CD1c-positive myeloid dendritic cell (primary cell): Measurements from ENCODE around the gene TIMM10B.
A peak's percentile ranks its signal among the peaks of the same experiment; 100 is the strongest.

ENCODE experiments used
- DNase-seq: peaks from one replicate; pipeline ENCODE4 v3.0.0-alpha.2; 2016; ENCODE audit errors: extremely low spot score

The TIMM10B gene

DNA sequence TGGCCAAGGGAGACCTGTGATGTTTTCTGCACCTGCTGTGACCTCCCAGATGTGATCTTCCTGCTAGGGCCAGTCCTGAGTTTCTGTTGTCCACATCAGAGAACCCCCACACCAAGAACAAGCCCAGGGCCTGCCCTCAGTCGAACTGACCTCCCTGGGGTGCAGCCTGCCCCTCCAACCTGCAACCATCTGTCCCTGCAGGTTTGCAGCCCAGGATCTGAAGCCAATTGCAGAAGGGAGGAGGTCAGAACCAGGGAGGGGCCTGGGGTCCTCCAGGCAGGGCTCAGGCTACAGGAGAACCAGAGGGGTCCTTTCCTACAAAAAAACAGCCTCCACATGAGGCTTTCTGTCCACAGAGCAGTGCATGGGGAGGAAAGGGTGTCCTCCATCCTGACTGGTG is 8.4 kb upstream of the TIMM10B start:
- DNase-seq: no peak

DNA sequence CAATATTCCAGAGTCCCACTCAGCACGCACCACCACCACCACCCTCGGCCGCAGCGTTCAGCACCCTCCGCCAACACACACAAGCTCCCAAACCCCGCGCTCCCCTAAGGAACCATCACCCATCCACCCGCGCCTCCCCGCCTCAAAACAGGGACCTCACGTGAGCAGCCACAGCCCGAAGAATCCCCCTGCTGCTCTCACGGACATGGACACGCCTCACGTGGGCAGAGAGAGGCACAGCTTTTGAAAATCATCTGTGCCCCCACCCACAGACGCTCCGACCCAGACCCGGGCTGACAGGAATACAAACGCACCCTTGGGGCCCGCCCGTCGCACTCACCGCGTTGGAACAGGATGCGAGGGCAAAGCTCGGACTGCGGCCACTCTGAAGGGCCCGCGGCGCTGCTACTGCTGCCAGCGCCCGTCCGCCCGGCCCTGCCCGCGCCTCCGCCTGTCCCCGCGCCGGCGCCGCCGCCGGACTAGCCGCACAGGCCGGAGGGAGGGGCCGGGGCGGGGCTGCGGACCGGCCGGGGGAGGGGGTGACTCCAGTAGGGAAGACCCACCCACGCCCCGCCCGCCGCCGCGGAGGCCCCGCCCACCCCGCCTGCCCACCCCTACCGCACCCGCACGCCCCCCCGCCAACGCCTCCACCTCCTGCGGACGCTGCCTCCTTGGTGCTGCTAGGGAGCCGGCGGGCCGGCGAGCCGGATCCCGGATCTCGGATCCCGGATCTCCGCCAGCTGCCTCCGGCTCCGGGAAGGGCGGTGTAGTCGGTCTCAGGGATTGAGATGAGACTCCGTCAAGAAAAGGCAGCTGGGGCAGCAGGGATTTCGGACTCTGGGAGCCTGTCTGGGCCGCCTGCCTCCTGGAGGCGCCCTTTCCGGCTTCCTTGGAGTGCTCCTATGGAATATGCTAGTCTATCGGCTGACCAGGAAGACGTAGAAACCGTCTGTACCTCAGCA is 7.6 kb upstream of the TIMM10B start, which contains the start of gene TRIM3:
TRIM3 (minus strand) TSS at position 491 of the 962 bp plus-strand sequence. CDS start 8,246 bp downstream, outside the sequence.
- DNase-seq: peak; percentile 76

DNA sequence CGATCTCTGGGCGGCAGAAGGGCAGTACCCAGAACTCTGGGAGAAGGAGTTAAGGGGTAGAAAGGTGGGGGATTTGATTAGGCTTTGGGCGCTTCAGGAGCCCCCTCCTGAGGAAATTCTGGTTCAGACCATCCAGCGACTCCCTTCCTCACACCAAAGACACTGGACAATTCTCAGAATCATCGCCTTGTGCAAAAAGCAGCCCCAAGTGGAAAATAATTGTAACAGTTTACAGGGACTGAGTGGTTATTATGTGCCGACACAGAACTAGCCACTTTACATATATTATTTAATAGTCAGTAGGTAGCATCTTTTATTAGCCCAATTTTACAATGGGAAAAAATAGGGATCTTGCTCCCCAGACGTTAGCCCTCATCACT is 6.9 kb upstream of the TIMM10B start:
- no peak for DNase-seq

DNA sequence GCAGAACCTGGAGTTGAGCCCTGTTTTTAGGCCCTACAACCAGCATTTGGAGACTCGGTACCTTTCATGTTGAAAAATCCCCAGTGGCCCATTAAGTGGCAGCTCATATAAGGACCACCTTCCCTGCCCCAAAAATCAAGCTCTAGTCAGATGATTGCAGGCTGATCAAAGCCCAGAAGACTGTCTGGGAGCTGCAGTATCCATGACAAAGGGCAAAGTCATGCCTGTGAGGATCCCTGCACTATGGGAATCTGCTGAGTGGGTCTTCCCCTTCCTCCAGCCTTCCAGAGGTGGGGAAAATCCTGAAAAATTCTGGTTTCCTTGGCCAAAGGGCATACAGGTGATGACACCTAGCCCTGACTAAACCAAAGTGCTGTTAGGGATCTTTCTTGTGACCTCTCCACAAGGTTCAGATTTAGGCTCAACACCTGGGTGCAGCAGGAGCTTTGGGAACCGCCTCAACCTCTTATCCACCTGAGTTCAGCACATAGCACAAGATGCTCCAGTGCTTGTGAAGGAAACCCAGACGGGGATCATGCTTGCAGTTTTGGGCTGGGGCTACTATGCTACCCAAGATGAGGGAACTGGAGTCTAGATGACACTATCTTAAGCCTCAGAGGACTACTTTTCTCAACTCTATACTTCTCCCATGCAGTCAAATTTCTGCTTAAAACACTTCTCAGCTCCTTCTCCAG is 6.3 kb upstream of the TIMM10B start:
- DNase-seq: no peak

DNA sequence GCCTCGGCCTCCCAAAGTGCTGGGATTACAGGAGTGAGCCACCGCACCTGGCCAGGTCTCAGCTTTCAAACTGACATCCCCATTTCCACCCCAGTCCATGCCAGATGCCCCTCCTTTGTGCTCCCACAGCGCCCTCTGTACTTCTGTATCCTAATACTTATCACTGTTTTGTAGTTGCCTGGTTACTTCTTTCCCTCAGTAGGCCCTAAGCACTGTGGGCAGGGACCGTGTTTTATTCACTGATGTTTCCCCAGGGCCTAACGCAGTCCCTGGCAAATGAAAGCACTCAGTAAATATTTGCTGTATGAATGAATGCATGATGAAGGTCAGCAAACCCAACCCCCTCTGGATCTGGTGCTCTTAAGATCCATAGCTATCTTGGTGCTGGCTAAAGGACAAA is 5.4 kb upstream of the TIMM10B start:
- DNase-seq: no peak

DNA sequence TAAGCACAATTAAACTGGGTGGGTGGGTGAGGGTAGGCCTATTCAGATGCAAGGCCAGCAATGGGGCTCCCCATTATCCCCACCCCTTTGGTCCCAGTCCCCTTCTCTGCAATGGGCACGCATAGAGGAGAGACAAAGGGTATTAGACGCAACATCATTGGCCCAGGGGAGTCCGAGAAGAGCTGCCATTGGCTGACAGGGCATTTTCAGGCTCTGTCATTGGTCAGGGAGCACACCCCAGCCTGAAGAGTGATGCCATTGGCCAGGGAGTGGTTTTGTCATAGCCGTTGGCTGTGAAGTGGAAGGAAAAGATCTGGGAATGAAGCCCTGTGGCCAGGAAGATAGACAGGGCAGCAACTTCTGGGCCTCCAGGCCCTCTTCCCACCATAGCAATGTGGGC is 4.7 kb upstream of the TIMM10B start:
- DNase-seq: no peak

DNA sequence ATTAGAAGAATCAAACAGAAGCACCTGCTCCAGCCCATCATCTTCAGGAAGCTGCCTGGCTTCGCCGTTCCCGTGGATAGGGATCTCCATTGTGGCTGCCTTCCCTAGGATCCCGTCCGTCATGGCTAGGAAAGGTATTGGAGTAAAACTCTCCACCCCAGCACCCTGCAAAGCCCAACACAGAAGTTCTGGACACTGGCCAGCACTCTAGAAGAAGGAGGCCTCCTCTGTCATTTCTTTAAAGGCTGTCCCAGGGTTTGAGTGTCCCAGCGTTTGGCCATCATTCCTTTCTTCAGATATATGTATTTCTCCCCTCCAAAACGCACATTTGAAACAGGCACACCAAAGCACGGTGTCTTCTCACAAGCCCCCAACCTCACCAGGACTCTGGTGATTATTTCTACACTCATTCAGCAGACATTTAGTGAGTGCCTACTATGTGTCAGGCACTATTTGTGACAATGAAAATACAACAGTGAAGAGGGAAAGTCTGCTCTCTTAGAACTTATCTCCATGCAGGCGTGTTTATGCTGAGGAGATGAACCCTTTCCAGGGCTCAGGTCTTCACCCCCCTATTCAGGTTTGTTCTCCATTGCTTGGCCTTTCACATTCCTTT is 894 bp upstream of the TIMM10B start:
- DNase-seq: no peak

DNA sequence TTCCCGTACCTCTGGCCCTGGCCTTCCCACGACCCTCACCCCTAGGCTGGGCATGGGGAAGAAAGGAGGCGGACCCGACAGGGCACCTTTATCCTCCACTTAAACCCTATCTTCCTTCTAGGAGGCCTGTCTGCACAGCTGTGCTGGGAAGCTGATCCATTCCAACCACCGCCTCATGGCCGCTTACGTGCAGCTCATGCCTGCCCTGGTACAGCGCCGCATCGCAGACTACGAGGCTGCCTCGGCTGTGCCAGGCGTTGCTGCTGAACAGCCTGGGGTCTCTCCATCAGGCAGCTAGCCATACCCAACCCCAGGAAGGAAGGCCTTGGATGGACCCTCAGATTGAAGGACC is 599 bp downstream of the TIMM10B start:
- no peak for DNase-seq

DNA sequence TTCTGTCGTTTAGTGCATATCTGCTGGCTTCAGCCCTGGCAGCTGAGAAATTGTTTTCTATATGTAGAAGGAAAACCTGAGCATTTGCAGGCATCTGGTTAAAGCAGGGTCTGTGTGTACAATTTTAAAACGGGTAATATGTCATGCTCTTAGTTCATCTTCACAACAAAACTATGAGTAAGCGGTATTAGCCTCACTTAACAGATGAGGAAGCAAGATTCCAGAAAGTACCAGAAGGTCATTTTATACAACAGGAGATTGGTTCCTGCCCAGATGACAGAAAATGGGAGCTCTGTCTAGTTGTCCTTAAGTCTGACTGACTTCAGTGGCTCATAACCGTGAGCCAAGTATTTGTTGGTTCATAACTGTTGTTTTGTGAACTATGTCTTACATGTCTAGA is 1.1 kb downstream of the TIMM10B start:
- peak; percentile 54 for DNase-seq

DNA sequence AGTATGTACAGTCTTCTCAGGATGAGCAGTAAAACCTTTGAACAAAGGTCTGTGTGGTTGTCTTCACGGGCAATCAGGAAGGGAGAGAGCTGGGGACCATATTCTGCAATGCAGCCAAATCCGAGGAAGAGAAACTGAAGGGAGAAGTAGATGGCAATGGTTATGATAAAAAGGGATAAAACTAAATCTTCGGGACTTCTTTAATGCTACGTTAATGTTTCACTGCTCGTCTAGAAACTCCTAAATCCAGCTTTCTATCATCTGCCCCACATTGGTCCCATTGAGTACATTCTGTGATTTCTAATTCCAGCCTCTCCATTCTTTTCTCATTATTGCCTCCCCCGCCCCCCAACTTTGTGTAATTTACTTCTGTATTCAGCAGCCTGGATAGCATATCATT is 1.7 kb downstream of the TIMM10B start:
- no peak for DNase-seq

DNA sequence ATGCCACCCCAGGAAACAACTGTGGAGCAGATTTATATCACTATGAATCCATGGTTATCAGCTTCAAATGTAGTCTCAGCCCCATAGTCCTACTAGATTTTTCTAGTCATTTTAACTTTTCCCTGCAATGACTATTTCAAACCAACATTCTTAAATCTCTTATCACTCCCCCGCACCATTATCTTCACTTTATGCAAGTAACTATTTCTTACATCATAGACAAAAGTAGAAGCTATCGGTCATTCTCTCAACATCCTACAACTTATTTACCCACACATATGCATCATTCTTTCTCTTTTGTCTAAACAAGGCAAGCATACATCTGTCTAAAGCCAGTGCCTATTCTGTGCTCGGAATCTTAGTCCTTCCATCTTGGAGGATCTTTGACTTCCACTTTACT is 4.4 kb downstream of the TIMM10B start:
- no peak for DNase-seq

DNA sequence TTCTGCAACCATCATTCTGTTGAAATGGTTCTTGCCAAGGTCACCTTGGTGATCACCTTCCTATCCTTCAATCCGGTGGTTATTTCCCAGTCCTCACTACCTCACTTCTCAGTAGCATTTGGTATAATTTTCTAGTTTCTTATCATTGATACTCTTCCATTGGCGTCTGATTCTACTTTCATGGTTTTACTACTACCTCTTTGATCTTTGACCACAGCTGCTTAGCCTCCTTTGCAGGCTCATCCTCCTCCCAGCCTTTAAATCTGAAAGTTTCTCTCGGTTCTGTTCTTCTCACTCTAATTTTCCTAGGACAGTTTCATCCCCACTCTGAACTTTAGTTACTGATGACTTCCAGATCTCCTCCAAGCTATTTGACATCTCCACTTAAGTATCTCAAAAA is 5.0 kb downstream of the TIMM10B start:
- DNase-seq: no peak

DNA sequence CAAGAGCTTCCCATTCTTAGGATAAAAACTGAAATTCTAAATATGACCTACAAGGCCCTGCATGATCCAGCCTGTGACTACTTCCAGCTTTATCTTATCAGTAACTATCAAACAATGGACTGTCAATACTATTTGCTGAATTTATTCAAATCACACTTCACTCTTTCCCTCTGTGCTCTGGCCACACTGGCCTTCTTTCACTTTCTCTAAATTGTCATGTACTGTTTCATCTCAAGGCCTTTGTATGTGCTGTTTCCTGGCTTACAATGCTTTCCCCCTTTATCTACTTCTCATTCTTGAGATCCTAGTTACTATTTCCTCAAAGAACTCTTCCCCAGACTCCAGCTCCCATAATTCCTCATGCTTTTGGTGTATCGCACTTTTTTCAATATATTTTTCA is 5.6 kb downstream of the TIMM10B start:
- no peak for DNase-seq

DNA sequence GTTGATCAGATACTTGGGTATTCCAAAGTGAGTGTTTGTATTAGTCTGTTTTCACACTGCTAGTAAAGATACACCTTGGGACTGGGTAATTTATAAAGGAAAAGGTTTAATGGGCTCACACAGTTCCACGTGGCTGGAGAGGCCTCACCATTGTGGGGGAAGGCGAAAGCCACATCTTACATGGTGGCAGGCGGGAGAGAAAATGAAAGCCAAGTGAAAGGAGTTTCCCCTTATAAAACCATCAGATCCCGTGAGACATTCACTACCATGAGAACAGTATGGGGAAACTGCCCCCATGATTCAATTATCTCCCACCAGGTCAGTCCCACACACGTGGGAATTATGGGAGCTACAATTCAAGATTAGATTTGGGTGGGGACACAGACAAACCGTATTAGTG is 7.0 kb downstream of the TIMM10B start:
- no peak for DNase-seq

DNA sequence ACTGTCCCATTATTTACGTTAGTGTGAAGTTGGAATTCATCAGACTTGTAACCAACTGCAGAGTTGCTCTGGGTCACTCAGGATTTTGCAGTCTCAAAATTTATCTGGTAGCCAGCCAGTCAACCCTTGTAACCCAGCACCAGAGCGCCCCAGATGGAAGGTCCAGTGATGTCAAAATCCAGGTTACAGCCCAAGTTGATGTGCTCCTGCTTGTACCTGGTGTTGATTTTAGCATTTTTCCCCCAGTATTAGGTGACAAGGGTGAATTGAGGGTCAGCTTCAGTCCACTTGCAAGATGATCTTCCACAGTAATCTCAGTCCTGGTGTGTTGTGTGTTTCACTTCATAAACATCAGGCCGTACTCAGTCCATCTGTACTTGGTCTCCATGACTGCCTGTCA is 7.5 kb downstream of the TIMM10B start:
- no peak for DNase-seq

DNA sequence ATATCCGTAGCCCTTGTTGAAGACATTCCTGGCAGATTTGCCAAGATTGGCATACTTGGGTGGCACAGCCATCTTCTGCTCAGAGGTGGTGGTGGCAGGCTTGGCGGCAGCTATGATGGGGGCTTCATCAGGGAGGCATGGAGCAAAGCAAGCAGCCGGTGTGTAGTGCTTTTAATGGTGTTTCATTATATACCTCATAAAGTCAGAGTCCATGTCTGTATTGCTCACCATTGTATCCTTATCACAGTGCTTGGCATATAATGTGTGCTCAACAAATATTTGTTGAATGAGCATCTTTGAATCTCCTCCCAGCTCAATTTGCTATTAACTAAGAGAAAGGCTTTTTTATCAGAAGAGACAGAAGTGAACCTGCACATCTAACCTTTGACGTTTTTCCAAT is 8.0 kb downstream of the TIMM10B start:
- no peak for DNase-seq

DNA sequence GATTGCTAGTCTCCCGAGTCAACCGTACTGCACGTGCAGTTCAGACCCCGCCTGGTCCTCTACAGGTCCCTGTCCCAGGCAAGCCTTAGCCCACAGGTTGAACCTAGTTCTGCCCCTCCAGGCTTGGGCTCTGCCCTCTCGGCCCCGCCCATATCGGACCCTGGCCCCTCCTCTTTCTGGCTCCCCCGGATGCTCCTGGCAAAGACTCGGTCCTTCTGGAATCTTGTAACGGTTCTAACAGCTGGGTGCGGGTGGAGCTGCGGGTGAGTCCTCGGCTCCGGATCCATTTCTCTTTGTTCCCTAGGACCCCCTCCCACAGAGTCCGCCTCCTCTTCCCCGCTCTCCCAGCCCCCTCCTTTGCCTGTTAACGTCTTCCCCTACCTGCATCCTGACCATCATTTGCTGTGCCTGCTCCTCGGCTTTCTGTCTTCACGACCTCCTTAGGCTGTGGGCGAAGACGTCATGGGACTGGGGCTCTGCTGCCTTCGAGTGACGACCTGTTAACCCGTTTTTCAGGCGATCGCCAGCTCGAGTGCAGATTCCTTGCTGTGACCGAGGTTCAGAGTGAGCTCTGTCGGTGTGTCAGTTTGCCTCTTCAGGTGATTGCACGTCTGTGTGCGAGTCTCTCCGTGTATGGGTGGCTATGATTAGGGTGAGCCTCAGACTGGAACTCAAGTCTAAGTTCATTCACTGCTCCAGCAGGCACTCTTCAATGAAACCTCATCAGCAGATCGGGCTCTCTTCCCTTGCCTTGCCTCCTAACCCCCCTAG is 16.0 kb downstream of the TIMM10B start, which contains the start of gene DNHD1:
DNHD1 (plus strand) TSS at position 212 of the 771 bp plus-strand sequence. CDS start 936 bp downstream, outside the sequence.
- no peak for DNase-seq

DNA sequence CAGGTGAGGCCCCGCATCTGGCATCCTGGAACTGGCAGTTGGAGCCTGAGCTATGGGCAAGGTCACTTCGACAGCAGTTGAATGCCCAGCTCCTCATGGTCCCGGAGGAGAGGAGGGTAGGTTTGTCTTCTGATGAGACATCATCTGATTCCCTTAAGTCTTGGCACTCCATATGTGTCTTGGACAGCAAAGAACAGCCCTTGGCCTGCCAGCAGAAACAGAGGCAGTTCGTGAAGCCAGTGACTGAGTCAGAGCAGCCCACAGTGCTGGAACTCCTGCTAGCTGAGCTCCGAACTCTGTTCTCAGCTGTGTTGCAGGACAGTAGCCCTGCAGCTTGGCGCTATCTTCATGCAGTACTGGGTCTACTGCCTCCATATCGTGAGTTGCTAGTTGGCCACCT is 16.8 kb downstream of the TIMM10B start:
- no peak for DNase-seq

DNA sequence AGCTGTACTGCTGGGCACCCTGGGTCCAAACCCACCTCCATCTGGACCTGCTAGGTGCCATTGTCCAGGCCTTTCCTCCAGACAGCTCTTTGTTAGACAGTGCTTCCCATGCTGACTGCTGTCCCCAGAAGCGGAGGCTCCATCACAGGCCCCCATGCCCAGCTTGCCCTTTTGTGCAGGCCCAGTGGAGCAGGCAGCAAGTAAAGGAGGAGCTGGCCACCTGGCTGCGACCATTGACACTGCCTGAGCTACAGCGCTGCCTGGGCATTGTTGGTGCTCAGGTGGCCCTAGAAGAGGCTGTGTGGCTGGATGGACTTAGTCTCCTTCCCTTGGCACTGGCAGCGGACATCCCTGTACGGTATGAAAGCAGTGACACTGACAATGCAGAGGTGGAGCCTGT is 17.2 kb downstream of the TIMM10B start:
- DNase-seq: no peak

DNA sequence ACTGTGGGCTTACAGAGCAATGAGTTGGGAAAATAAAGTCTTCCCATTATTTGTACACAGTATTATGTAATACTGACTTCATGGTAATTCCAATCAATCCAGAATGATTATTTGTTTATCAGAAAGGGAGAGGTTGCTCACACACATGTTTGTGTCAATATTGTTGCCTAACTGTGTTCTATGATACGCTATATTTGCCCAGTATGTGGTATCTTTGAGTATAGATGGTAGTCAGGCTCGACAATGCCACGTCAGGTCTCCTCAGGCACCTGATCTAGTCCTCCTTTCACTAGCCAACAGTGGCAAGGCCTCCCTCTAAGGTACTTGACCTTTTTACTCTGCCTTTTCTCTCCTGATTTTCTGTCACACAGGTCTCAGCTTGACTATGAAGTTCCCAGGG is 21.1 kb downstream of the TIMM10B start:
- no peak for DNase-seq

DNA sequence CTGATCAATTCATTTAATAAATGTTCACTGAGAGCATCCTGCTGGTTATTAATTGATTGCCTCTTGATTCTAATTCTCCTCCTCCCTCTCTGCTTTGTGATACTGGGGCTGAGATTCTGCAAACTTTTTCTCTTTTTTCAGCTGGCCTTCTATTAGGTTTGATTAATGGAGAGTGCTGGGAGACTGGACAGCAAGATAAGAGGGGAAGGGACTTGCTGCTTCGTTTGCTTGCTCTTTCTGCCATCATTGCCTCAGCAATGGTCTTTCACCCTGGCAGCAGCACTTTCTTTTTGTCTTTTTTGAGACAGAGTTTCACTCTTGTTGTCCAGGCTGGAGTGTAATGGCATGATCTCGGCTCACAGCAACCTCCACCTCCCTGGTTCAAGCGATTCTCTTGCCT is 22.9 kb downstream of the TIMM10B start:
- DNase-seq: no peak
